ENCODE measurements around the gene FAAP20.

The FAAP20 gene

DNA sequence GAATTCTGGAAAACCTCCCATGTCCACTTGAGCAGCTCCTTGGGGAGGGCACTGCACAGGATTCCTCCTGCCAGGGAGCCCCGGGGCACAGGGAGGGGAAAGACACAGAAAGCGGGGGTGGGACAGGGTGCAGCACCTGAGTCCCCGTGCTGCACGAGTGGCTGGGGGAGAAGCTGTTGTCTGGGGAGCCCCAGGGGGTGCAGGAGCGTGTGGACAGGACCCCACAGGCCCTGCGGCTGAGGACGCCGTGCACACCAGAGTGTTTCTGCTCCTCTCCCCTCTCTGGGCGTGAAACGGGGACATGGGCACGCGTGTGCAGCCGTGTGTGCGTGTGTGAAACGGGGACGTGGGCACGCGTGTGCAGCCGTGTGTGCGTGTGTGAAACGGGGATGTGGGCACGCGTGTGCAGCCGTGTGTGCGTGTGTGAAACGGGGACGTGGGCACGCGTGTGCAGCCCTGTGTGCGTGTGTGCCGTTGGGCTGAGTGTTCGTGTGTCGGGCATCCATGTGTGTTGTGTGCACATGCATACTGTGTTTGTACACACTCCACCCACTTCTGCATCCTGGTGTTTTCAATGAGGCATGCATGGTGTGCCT lies 21.9 kb downstream of the FAAP20 start:
- H3K4me1 ChIP-seq (ENCODE audit: insufficient read depth, low read length, poor library complexity, severe bottlenecking) = no peaks in the 10 kb centered on the region
- H3K36me3 ChIP-seq (ENCODE audit: insufficient read depth, low read length) = no peaks in the 10 kb centered on the region
- TF ChIP-seq EZH2phosphoT487 (IDR thresholded peaks at IDR 0.05; ENCODE audit: borderline replicate concordance) (no peak), CTCF (conservative IDR thresholded peaks at IDR 0.05; ENCODE audit: low read length) (no peak)
- H3K9me2 ChIP-seq (replicated peaks; ENCODE audit: low read depth, low read length) = no peaks in the 10 kb centered on the region
- no peaks in the 10 kb centered on the region for H4K20me1 ChIP-seq (ENCODE audit: insufficient read depth, low read length, poor library complexity, severe bottlenecking)
- no peak overlapping the region for H3K4me2 ChIP-seq (ENCODE audit: low read depth, low read length, poor library complexity, severe bottlenecking)
- H3K27me3 ChIP-seq (ENCODE audit: insufficient read depth, low read length, poor library complexity, severe bottlenecking) = no peaks in the 10 kb centered on the region
- H3K9me3 ChIP-seq (ENCODE audit: insufficient read depth, low read depth, low read length) = no peaks in the 10 kb centered on the region
- H3K9ac ChIP-seq (ENCODE audit: low read depth, low read length, poor library complexity, severe bottlenecking) = no peak overlapping the region
- H3K4me3 ChIP-seq (ENCODE audit: low read length, poor library complexity, severe bottlenecking) = no peak overlapping the region
- no peaks in the 10 kb centered on the region for H3F3A ChIP-seq (ENCODE audit: low read depth)
- H3K79me2 ChIP-seq (ENCODE audit: insufficient read depth, low read length) = no peaks in the 10 kb centered on the region
- no peak overlapping the region for H2AFZ ChIP-seq (ENCODE audit: low read length)

DNA sequence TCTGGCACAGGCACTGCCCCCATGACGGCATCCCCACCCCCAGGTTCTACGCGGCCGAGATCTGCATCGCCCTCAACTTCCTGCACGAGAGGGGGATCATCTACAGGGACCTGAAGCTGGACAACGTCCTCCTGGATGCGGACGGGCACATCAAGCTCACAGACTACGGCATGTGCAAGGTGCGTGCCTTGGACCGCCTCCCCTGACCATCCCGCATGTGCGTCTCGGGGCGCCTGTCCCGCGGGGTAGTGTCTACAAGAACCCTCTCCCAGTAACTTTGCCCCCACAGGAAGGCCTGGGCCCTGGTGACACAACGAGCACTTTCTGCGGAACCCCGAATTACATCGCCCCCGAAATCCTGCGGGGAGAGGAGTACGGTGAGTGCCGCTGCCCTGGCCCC lies 22.6 kb downstream of the FAAP20 start:
- H3K4me3 ChIP-seq (ENCODE audit: low read length, poor library complexity, severe bottlenecking) = no peak overlapping the region
- H2AFZ ChIP-seq (ENCODE audit: low read length) = no peak overlapping the region
- H3F3A ChIP-seq (ENCODE audit: low read depth) = no peaks in the 10 kb centered on the region
- no peaks in the 10 kb centered on the region for H3K27me3 ChIP-seq (ENCODE audit: insufficient read depth, low read length, poor library complexity, severe bottlenecking)
- H3K9me3 ChIP-seq (ENCODE audit: insufficient read depth, low read depth, low read length) = no peaks in the 10 kb centered on the region
- no peaks in the 10 kb centered on the region for H3K4me1 ChIP-seq (ENCODE audit: insufficient read depth, low read length, poor library complexity, severe bottlenecking)
- no peaks in the 10 kb centered on the region for H3K79me2 ChIP-seq (ENCODE audit: insufficient read depth, low read length)
- no peak overlapping the region for H3K4me2 ChIP-seq (ENCODE audit: low read depth, low read length, poor library complexity, severe bottlenecking)
- H4K20me1 ChIP-seq (ENCODE audit: insufficient read depth, low read length, poor library complexity, severe bottlenecking) = no peaks in the 10 kb centered on the region
- no peaks in the 10 kb centered on the region for H3K9me2 ChIP-seq (replicated peaks; ENCODE audit: low read depth, low read length)
- TF ChIP-seq EZH2phosphoT487 (IDR thresholded peaks at IDR 0.05; ENCODE audit: borderline replicate concordance) (no peak), CTCF (conservative IDR thresholded peaks at IDR 0.05; ENCODE audit: low read length) (no peak)
- no peaks in the 10 kb centered on the region for H3K36me3 ChIP-seq (ENCODE audit: insufficient read depth, low read length)
- no peak overlapping the region for H3K9ac ChIP-seq (ENCODE audit: low read depth, low read length, poor library complexity, severe bottlenecking)

- H3K4me1 ChIP-seq (ENCODE audit: insufficient read depth, low read length, poor library complexity, severe bottlenecking) = no peaks in the 10 kb centered on the region
- no peak overlapping the region for H3K9ac ChIP-seq (ENCODE audit: low read depth, low read length, poor library complexity, severe bottlenecking)
- no peaks in the 10 kb centered on the region for H3K27me3 ChIP-seq (ENCODE audit: insufficient read depth, low read length, poor library complexity, severe bottlenecking)
- H2AFZ ChIP-seq (ENCODE audit: low read length) = no peak overlapping the region
- TF ChIP-seq CTCF (conservative IDR thresholded peaks at IDR 0.05; ENCODE audit: low read length) = no peak
- no peak for TF ChIP-seq EZH2phosphoT487 (IDR thresholded peaks at IDR 0.05; ENCODE audit: borderline replicate concordance)
- H4K20me1 ChIP-seq (ENCODE audit: insufficient read depth, low read length, poor library complexity, severe bottlenecking) = no peaks in the 10 kb centered on the region
- no peak overlapping the region for H3K4me3 ChIP-seq (ENCODE audit: low read length, poor library complexity, severe bottlenecking)
- no peaks in the 10 kb centered on the region for H3K36me3 ChIP-seq (ENCODE audit: insufficient read depth, low read length)
- H3K9me3 ChIP-seq (ENCODE audit: insufficient read depth, low read depth, low read length) = no peaks in the 10 kb centered on the region
- no peaks in the 10 kb centered on the region for H3K9me2 ChIP-seq (replicated peaks; ENCODE audit: low read depth, low read length)
- no peaks in the 10 kb centered on the region for H3K79me2 ChIP-seq (ENCODE audit: insufficient read depth, low read length)
- H3K4me2 ChIP-seq (ENCODE audit: low read depth, low read length, poor library complexity, severe bottlenecking) = no peak overlapping the region
- H3F3A ChIP-seq (ENCODE audit: low read depth) = no peaks in the 10 kb centered on the region
Observed at GRCh38 chr1:2170211-2170610, 24.4 kb downstream of the FAAP20 start.

Data from Loucy (cell line).